HG03439 (cell line): ENCODE results near the gene MRPL2.
"Not testable (repeated sequence)": the region's sequence is repeated elsewhere in the genome, so short reads cannot be mapped to it uniquely, and the experiment has no call there.

ENCODE experiments used
- ATAC-seq: cut with Tn5 transposase; IDR thresholded peaks from one replicate; pipeline ENCODE4 v1.9.1; 2021; ENCODE audit warnings: mild to moderate bottlenecking, moderate library complexity; ENCODE audit not compliant: unreplicated experiment

The MRPL2 gene

GRCh38 chr6:43082806-43083655 lies 23.8 kb upstream of the MRPL2 start:
- no peak for ATAC-seq

- ATAC-seq: not testable (repeated sequence)
Observed at GRCh38 chr6:43081922-43082321, 22.7 kb upstream of the MRPL2 start.

GRCh38 chr6:43081043-43081442 lies 21.8 kb upstream of the MRPL2 start:
- no peak for ATAC-seq

- ATAC-seq: no peak
Observed at GRCh38 chr6:43078691-43079090, 19.5 kb upstream of the MRPL2 start.

- ATAC-seq: no peak
Observed at GRCh38 chr6:43077981-43078511, 18.8 kb upstream of the MRPL2 start.

- ATAC-seq: no peak
Observed at GRCh38 chr6:43077333-43077809, 18.1 kb upstream of the MRPL2 start.

GRCh38 chr6:43076464-43077332 lies 17.5 kb upstream of the MRPL2 start:
- ATAC-seq: no peak

GRCh38 chr6:43075670-43076463 lies 16.6 kb upstream of the MRPL2 start, which contains the start of gene PTK7:
Gene PTK7 (plus strand): TSS chr6:43076314. CDS start chr6:43076489, 175 bp downstream.
- no peak for ATAC-seq

GRCh38 chr6:43074847-43075669 lies 15.8 kb upstream of the MRPL2 start:
- ATAC-seq: no peak

GRCh38 chr6:43070028-43070632 lies 10.9 kb upstream of the MRPL2 start:
- no peak for ATAC-seq

- no peak for ATAC-seq
Observed at GRCh38 chr6:43062818-43063217, 3.6 kb upstream of the MRPL2 start.

GRCh38 chr6:43061861-43062260 lies 2.6 kb upstream of the MRPL2 start:
- no peak for ATAC-seq

- no peak for ATAC-seq
Observed at GRCh38 chr6:43060755-43061633, 1.8 kb upstream of the MRPL2 start.

- ATAC-seq: no peak
Observed at GRCh38 chr6:43060034-43060754, 960 bp upstream of the MRPL2 start.

GRCh38 chr6:43058531-43058930 lies 703 bp downstream of the MRPL2 start:
- no peak for ATAC-seq

GRCh38 chr6:43055966-43056365 lies 3.3 kb downstream of the MRPL2 start:
- ATAC-seq: no peak

GRCh38 chr6:43054206-43054943 lies 4.9 kb downstream of the MRPL2 start:
- no peak for ATAC-seq
